Activated CD4-positive, alpha-beta T cell treated with anti-CD3 and anti-CD28 coated beads, Interleukin-2, amount 10 ng/mL, durations not matched to agents 7 days and 5 days (primary cell): ENCODE measurements around the gene DNAI4. TPM values are rescaled to one million over a fixed set of nuclear protein-coding genes. Genes with fewer than 3 reads are reported as not detected.
"Not testable (repeated sequence)": the region's sequence is repeated elsewhere in the genome, so short reads cannot be mapped to it uniquely, and the experiment has no call there.

ENCODE experiments used
- CTCF ChIA-PET: fragments of 350-600 bp; sonication (Branson Sonifier 250); formaldehyde crosslinking; loops from one replicate; lab custom pipeline; 2021; ENCODE audit warnings: antibody characterized with exemption; lab: Charles Lee
- POLR2A ChIA-PET: fragments of 350-600 bp; sonication (Branson Sonifier 250); formaldehyde crosslinking; loops from one replicate; lab custom pipeline; 2021; ENCODE audit warnings: antibody characterized with exemption; lab: Charles Lee
- DNase-seq: peaks from one replicate; pipeline ENCODE4 v3.0.0-alpha.2; 2020
- H3K27ac Mint-ChIP-seq: one replicate; pipeline ENCODE4 v1.8.0; 2021; ENCODE audit warnings: mild to moderate bottlenecking, moderate library complexity, mixed read lengths
- H3K27me3 Mint-ChIP-seq: one replicate; pipeline ENCODE4 v1.8.0; 2021; ENCODE audit warnings: mixed read lengths
- H3K36me3 Mint-ChIP-seq: one replicate; pipeline ENCODE4 v1.8.0; 2021; ENCODE audit warnings: low read depth, mixed read lengths
- H3K4me1 Mint-ChIP-seq: one replicate; pipeline ENCODE4 v1.8.0; 2021; ENCODE audit warnings: mixed read lengths
- H3K4me3 Mint-ChIP-seq: one replicate; pipeline ENCODE4 v1.8.0; 2021; ENCODE audit warnings: mild to moderate bottlenecking, moderate library complexity, mixed read lengths
- H3K9me3 Mint-ChIP-seq: one replicate; pipeline ENCODE4 v1.8.0; 2021; ENCODE audit warnings: mixed read lengths
- total RNA-seq, 2 experiments: library from RNA; stranded (reverse); gene quantifications; one replicate each; pipeline ENCODE4 v1.2.3, GENCODE V29; 2021

The DNAI4 gene
- total RNA-seq, 2 experiments from 2014 or later: 2.9 to 4.2 TPM

DNA sequence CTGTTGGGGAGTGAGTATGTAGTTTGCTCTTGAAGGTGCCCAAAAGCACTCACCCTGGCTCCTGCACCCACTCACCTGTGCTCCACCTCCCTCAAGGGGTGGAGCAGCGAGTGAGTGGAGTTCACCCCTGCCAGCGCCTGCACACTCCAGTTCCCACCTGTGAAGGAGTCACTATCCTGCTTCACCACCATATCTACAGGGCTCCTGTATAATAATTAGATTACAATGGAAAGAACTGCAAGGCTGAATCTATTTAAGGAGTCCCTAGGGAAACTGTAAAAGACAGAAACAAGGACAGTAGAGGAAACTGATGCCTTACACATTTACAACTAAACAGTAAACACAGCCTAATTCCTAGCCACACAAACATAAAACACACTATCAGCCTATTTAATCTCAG lies 4.1 kb downstream of the DNAI4 start:
- no peak for DNase-seq
- peaks cover 18% of the 10 kb centered on the region for H3K36me3 Mint-ChIP-seq
- ChIA-PET POLR2A (no interaction called here), CTCF (interaction anchor here (0.6 kb wide), 1 partner anchor 492 kb away, joined by 3 read pairs; no protein-coding TSS in a partner anchor)
- peaks cover 8% of the 10 kb centered on the region for H3K9me3 Mint-ChIP-seq
- no peak overlapping the region for H3K27ac Mint-ChIP-seq
- peaks cover 17% of the 10 kb centered on the region for H3K4me1 Mint-ChIP-seq
- no peaks in the 10 kb centered on the region for H3K27me3 Mint-ChIP-seq
- H3K4me3 Mint-ChIP-seq: no peak overlapping the region

DNA sequence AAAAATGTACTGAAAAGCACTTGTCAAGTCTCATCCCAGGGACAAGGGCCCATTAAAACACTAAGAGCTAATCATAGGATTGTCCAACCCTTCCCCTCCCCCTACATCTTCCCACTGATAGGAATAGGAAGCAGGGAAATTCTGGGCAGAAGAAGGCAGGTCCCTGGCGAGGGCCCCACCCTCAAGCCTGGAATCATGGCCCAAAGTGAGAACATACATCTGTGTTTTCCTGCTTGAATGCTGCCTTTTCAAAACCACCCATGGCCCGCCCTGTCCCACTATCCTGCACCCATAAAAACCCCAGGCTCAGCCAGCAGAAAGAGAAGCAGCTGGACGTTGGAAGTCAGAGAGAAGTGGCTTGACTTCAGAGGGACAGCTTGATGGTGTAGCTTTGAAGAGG lies 4.8 kb downstream of the DNAI4 start:
- no peak for DNase-seq
- CTCF ChIA-PET: no interaction called here
- Mint-ChIP-seq H3K27me3 (no peaks in the 10 kb centered on the region), H3K4me1 (peaks cover 17% of the 10 kb centered on the region), H3K27ac (no peak overlapping the region), H3K9me3 (peaks cover 8% of the 10 kb centered on the region), H3K4me3 (no peak overlapping the region), H3K36me3 (peaks cover 18% of the 10 kb centered on the region)
- POLR2A ChIA-PET: no interaction called here

DNA sequence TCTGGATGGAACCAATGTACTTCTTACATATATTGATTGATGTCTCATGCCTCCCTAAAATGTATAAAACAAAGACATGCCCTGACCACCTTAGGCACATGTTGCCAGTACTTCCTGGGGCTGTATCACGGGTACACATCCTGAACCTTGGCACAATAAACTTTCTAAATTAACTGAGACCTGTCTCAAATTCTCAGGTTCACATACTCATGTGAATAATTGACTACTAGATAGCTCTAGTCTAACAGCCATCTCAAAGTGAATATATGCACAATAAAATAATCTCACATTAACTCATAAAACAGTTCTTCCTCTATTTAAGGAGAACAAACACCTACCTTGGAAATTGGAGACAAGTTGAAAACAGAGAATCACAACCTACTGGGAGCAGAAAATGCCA lies 5.6 kb downstream of the DNAI4 start:
- Mint-ChIP-seq H3K27ac (no peak overlapping the region), H3K4me1 (peaks cover 17% of the 10 kb centered on the region), H3K4me3 (no peak overlapping the region), H3K27me3 (no peaks in the 10 kb centered on the region), H3K9me3 (peaks cover 8% of the 10 kb centered on the region), H3K36me3 (peaks cover 18% of the 10 kb centered on the region)
- no peak for DNase-seq
- ChIA-PET POLR2A (no interaction called here), CTCF (no interaction called here)

- no peak for DNase-seq
- ChIA-PET CTCF (no interaction called here), POLR2A (no interaction called here)
- Mint-ChIP-seq H3K4me3 (no peak overlapping the region), H3K36me3 (peaks cover 18% of the 10 kb centered on the region), H3K27me3 (no peaks in the 10 kb centered on the region), H3K4me1 (peaks cover 4% of the 10 kb centered on the region), H3K9me3 (peaks cover 8% of the 10 kb centered on the region), H3K27ac (no peak overlapping the region)
Measured at GRCh38 chr1:66917476-66917875, 7.2 kb downstream of the DNAI4 start.

DNA sequence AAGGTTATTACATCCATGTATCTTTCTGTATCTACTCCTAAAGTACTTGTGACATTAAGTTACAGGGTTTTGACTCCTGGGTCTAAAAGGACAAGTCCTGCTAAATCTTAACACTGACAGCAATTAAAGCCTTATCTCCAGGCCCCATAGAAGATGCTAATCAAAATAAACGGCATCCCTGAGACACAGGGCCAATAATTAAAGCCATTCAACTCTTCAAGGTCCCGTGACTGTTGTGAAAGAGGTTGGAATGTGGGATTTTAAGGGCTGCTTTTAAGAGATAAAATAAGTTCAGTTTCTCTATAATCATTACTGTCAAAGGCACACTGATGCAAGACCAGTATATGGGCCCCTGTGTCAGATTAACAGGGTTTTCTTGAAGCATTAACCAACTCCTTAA lies 8.3 kb downstream of the DNAI4 start:
- CTCF ChIA-PET: no interaction called here
- no peaks in the 10 kb centered on the region for H3K27me3 Mint-ChIP-seq
- H3K4me3 Mint-ChIP-seq: no peak overlapping the region
- peaks cover 8% of the 10 kb centered on the region for H3K9me3 Mint-ChIP-seq
- DNase-seq: no peak
- H3K27ac Mint-ChIP-seq: no peak overlapping the region
- H3K4me1 Mint-ChIP-seq: no peaks in the 10 kb centered on the region
- POLR2A ChIA-PET: no interaction called here
- peaks cover 18% of the 10 kb centered on the region for H3K36me3 Mint-ChIP-seq

GRCh38 chr1:66915203-66915602 lies 9.5 kb downstream of the DNAI4 start:
- POLR2A ChIA-PET, H3K27ac Mint-ChIP-seq, H3K27me3 Mint-ChIP-seq, H3K9me3 Mint-ChIP-seq, H3K4me3 Mint-ChIP-seq, DNase-seq, H3K4me1 Mint-ChIP-seq: not testable (repeated sequence)
- peaks cover 18% of the 10 kb centered on the region for H3K36me3 Mint-ChIP-seq
- CTCF ChIA-PET: interaction anchor here (0.8 to 2.1 kb wide), 2 partner anchors 9 to 42 kb away, joined by 3 to 6 read pairs; partner anchors contain the start of genes DNAI4 and MIER1

DNA sequence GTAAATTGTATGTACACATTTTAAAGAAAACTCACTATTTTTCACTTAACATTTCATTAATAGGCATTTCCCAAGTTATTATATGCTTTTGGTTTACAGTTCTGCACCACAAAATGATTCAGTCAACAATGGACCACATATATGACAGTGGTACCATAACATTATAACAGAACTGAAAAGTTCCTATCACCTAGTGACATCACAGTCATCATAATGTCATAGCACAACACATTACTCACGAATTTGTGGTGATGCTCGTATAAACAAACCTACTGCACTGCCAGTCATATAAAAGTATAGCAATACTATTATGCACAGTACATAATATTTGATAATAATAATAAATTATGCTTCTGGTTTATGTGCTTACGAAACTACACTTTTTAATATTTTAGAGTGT lies 30.9 kb downstream of the DNAI4 start:
- no peaks in the 10 kb centered on the region for H3K36me3 Mint-ChIP-seq
- H3K27ac Mint-ChIP-seq: no peak overlapping the region
- DNase-seq: no peak
- H3K4me3 Mint-ChIP-seq: no peak overlapping the region
- no peaks in the 10 kb centered on the region for H3K27me3 Mint-ChIP-seq
- H3K4me1 Mint-ChIP-seq: no peaks in the 10 kb centered on the region
- ChIA-PET POLR2A (no interaction called here), CTCF (no interaction called here)
- H3K9me3 Mint-ChIP-seq: no peaks in the 10 kb centered on the region

- no peaks in the 10 kb centered on the region for H3K4me1 Mint-ChIP-seq
- ChIA-PET POLR2A (no interaction called here), CTCF (no interaction called here)
- DNase-seq: no peak
- H3K27me3 Mint-ChIP-seq: no peaks in the 10 kb centered on the region
- H3K4me3 Mint-ChIP-seq: no peak overlapping the region
- no peak overlapping the region for H3K27ac Mint-ChIP-seq
- no peaks in the 10 kb centered on the region for H3K36me3 Mint-ChIP-seq
- H3K9me3 Mint-ChIP-seq: no peaks in the 10 kb centered on the region
Measured at GRCh38 chr1:66890621-66891020, 34.0 kb downstream of the DNAI4 start.

- Mint-ChIP-seq H3K27me3 (no peaks in the 10 kb centered on the region), H3K4me1 (no peaks in the 10 kb centered on the region), H3K27ac (no peak overlapping the region), H3K4me3 (no peak overlapping the region), H3K9me3 (no peaks in the 10 kb centered on the region), H3K36me3 (no peaks in the 10 kb centered on the region)
- CTCF ChIA-PET: no interaction called here
- POLR2A ChIA-PET: no interaction called here
- DNase-seq: no peak
Measured at GRCh38 chr1:66889030-66889429, 35.6 kb downstream of the DNAI4 start.

- no peak overlapping the region for H3K4me3 Mint-ChIP-seq
- no peak for DNase-seq
- POLR2A ChIA-PET: no interaction called here
- H3K9me3 Mint-ChIP-seq: peaks cover 7% of the 10 kb centered on the region
- H3K36me3 Mint-ChIP-seq: no peaks in the 10 kb centered on the region
- H3K4me1 Mint-ChIP-seq: no peaks in the 10 kb centered on the region
- H3K27me3 Mint-ChIP-seq: peaks cover 2% of the 10 kb centered on the region
- CTCF ChIA-PET: no interaction called here
- no peak overlapping the region for H3K27ac Mint-ChIP-seq
Measured at GRCh38 chr1:66876664-66877063, 48.0 kb downstream of the DNAI4 start.

GRCh38 chr1:66873111-66873510 lies 51.5 kb downstream of the DNAI4 start:
- ChIA-PET POLR2A (no interaction called here), CTCF (interaction anchor here (0.7 to 1.3 kb wide), 3 partner anchors 10 to 320 kb away, joined by 3 read pairs; no protein-coding TSS in a partner anchor)
- Mint-ChIP-seq H3K4me3 (no peak overlapping the region), H3K27me3 (peaks cover under 1% of the 10 kb centered on the region), H3K27ac (no peak overlapping the region), H3K9me3 (no peaks in the 10 kb centered on the region), H3K4me1 (no peaks in the 10 kb centered on the region), H3K36me3 (no peaks in the 10 kb centered on the region)
- DNase-seq: no peak

- H3K27me3 Mint-ChIP-seq, CTCF ChIA-PET, H3K4me1 Mint-ChIP-seq, H3K27ac Mint-ChIP-seq, H3K9me3 Mint-ChIP-seq, H3K36me3 Mint-ChIP-seq, H3K4me3 Mint-ChIP-seq, POLR2A ChIA-PET, DNase-seq: not testable (repeated sequence)
Measured at GRCh38 chr1:66872024-66872423, 52.6 kb downstream of the DNAI4 start.

- Mint-ChIP-seq H3K4me3 (no peak overlapping the region), H3K27ac (no peak overlapping the region), H3K27me3 (no peaks in the 10 kb centered on the region), H3K4me1 (no peaks in the 10 kb centered on the region), H3K36me3 (no peaks in the 10 kb centered on the region), H3K9me3 (no peaks in the 10 kb centered on the region)
- ChIA-PET POLR2A (no interaction called here), CTCF (no interaction called here)
- no peak for DNase-seq
Measured at GRCh38 chr1:66867501-66867900, 57.2 kb downstream of the DNAI4 start.

DNA sequence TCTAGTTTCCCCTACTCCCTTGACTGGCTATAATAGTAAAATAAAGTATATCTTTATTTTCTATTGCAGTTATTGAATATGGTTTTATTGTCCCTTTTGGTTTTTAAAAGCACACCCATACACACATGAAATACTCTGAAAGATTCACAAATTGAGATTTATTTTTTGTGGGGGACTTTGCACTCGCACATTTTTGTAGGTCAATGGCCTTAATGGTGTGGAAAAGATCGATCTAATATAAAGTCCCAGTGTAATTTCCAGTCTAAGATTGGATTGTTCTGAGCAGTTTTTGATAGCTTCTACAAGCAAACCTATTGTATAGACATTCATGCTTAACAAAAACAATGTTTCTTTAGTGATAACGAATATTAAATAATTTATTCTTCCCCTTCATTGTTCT lies 64.1 kb downstream of the DNAI4 start:
- DNase-seq: no peak
- POLR2A ChIA-PET: no interaction called here
- Mint-ChIP-seq H3K4me3 (no peak overlapping the region), H3K4me1 (no peaks in the 10 kb centered on the region), H3K27me3 (no peaks in the 10 kb centered on the region), H3K36me3 (no peaks in the 10 kb centered on the region), H3K27ac (no peak overlapping the region), H3K9me3 (no peaks in the 10 kb centered on the region)
- CTCF ChIA-PET: interaction anchor here (1.5 kb wide), 1 partner anchor 18 kb away, joined by 4 read pairs; no protein-coding TSS in a partner anchor
